Astrocyte of the hippocampus (primary cell): Measurements from ENCODE around the gene VPS13D.
"Not testable (repeated sequence)": the region's sequence is repeated elsewhere in the genome, so short reads cannot be mapped to it uniquely, and the experiment has no call there.

Experiments used
- DNase-seq: peaks from one replicate; pipeline ENCODE4 v3.0.0; 2011; ENCODE audit warnings: low read depth, low spot score

The VPS13D gene

GRCh38 chr1:12448746-12449177 lies 218.9 kb downstream of the VPS13D start:
- peak; percentile 58 for DNase-seq

DNA sequence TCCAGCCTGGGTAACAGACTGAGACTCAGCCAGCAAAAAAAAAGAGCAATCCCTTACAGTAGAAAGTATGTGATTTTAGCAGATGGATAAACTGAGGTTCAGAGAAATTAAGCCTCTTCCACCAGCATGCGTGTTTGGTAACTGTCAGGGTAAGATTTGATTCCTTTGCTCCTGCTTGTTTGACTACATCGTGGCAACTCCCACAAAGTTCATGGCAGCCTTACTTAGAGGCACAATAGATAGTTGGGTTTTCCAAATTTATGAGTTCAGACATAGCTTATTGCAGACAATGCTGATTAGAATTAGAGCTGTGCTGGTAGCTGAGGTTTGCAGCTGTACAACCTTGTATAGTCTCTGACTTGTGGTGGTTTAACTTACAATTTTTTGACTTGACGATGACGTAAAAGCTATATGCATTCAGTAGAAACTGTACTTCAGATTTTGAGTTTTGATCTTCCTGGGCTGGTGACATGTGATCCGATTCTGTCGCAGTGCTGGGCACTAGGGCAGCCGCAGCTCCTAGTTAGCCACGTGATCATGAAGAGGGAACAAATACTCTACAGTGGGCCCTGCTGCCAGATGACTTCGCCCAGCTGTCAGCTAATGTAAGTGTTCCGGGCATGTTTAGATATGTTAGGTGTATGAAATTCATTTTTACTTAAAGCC lies 220.4 kb downstream of the VPS13D start:
- DNase-seq, result no peak

DNA sequence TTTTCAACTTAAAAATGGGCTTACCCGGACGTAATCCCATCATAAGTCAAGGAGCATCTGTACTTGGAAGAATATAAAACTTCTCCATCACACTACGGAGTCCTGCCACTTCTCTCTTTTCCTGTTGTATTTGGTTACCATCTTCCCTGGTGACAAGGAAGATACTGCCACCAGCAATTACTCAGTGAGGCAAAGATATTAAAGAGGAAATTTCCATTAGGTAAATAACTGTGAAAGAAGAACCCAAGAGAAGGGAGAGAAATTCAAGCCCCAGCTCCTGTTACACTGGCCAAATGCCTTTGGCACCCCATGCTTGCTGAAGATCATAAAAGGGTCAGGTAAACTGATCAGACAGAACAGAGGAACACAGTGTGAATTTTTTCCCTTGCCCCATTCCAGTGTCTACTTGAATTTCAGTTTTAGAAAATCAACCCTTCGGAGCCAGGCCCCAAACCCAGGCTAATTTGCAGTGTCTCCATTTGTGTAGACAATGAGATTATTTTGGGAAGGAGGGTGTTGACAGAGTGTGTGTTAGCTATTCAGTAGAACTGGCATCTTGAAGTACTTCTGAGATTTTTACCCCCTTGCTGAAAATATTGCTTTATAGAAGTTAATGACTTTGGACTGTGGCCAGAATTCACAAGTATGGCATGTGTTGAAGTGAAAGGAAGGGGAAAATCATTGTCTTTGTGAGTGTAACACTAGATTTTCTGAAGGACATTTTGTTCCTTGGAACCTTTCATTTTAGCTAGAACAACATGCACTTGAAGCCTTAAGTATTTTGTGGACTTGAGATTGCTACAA lies 221.1 kb downstream of the VPS13D start:
- no peak for DNase-seq

DNA sequence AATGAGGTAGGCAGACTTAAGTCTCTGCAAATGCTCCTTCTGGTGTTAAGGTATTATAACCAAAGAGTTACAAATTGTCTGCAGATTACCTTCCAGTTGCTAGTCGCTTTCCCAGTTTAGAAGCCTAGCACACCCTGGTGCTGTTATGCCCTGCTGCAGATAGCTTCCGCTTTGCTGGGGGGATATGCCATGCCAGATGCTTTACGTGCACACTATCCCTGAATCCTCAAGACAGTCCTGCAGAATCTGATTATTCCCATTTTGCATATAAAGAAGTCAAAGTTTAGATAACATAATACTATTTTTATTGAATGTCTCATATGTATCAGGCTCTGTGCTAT lies 221.7 kb downstream of the VPS13D start:
- DNase-seq, result no peak

- no peak for DNase-seq
These were observed 222.4 kb downstream of the VPS13D start for GRCh38 chr1:12452262-12452661.

DNA sequence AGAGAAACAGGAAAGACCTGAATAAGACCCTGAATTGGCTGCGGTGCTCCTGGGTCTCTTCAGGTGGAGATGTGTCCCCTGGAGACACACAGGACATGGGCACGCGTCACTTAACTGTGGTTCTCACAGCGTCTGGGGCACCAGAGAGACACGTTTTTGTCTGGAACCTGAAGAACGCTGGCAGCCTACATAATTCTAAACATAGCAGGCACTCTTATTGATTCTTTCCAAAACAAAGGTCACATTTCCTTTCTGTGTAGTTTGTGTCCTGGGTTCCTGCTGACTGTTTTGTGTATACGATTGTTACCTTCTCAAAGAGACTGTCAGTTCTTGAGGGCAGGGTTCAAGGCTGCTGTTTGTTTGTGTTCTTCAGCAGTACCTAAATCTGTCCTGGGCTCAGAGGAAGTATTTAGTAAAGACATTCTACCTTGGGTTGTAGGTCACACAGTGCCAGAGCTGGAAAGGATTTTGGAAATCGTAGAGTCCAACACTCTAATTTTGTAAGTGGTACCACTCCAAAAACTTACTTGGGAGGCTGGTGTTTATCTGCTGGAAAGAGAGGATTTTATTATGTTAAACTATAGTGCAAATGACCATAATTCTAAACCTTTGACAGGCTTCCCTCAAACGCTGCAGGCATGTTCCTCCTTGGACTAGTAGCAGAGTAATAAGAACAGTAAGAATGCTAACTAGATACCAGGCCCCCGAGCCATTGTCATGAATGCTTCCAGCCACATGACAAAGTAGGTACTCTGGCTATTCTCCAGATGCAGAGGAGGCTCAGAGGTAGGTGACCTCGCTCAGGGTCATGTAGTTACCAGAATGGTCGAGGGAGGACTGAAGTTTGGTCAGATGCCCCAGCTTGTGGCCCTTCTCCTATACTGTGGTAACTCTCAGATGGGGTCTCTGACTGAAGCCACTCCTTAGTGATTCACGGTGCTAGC lies 223.8 kb downstream of the VPS13D start:
- DNase-seq, result no peak

DNA sequence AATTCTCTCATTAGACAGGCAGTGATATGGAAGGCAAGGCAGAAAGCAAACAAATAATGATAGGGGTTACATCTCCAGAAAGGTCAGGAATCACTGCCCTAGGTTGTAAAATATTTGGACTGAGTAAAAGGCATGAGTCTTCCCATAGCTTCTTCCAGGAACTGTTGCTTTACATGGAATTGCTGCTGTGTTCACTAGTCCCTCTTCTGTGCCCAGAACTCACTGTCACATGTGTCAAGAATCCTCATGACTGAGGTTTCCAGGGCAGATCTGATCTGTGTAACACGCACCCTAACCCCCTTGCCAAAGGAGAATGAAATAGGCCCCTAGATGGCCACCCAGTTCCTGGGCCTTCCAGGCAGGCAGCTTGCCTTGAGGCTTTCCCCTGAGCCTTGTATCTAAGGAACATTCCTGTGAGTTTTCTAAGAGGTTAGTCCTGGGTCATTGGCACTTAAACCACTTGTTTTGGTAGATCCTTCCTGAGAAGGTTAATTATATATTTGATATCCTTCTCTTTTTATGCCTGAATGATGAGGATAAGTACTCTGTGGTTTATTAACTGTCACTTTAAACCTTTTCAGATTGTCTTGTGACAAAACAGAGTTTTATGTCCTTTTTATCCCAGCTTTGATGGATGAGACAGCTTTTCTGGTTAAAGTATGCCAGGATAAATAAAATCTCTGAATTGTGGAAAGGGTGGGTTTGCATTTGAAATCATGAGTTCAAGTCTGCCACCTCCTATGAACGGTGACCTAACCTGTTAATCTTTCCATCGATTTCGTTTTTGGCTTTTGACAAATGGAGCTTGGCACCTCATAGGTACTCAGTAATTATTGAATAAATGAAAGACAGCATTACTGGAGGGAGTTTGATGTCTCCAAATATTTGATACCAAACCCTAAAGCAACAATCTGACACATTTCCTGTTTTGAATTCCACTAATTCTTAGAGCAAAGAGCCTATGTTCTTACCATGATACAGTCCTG lies 224.9 kb downstream of the VPS13D start:
- DNase-seq, result peak; percentile 94

- DNase-seq, result not testable (repeated sequence)
These were observed 226.3 kb downstream of the VPS13D start for GRCh38 chr1:12456081-12456480.

GRCh38 chr1:12456979-12457378 lies 227.1 kb downstream of the VPS13D start:
- peak; percentile 88 for DNase-seq

DNA sequence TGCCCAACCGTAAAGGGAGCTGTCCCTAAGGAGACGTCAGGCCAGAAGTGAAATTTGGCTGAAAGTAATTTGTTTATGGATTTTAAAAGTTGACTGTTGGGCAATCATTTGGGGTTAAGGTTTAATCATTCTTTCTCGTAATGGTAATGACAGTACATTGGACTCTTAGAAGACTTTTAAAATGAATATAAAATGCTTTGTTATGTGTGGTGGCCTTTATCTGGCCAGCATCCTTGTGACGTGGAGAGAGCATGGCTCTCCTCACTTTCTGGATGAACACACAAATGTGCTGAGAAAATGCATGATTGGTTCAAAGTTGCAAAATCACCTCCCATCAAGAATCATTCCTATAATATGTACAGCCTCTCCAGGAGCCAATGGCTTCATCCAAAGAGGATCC lies 227.9 kb downstream of the VPS13D start:
- no peak for DNase-seq

DNA sequence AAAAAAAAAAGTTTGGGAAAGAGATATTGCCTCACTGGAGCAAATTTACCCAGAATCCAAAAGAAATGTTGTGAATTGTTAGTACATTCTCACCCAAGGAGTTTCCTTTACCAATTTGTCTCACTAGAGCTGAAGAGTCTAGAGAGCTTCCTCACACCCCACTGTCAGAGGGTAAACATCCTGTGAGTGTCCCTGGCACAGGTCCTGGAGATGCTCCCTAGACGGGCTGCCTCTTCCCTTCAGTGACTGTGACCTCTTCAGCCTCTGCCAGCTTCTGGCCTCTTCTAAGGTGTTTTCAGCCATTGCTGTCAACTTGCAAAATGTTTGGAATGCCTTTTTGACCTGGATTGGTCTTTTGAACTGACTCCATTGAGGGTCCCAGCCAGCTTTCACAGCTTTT lies 228.7 kb downstream of the VPS13D start:
- no peak for DNase-seq

GRCh38 chr1:12460121-12460520 lies 230.3 kb downstream of the VPS13D start:
- DNase-seq, result no peak

GRCh38 chr1:12460911-12461621 lies 231.2 kb downstream of the VPS13D start:
- DNase-seq, result peak; percentile 53

GRCh38 chr1:12461754-12462153 lies 231.9 kb downstream of the VPS13D start:
- no peak for DNase-seq

- DNase-seq, result no peak
These were observed 232.8 kb downstream of the VPS13D start for GRCh38 chr1:12462586-12462985.

DNA sequence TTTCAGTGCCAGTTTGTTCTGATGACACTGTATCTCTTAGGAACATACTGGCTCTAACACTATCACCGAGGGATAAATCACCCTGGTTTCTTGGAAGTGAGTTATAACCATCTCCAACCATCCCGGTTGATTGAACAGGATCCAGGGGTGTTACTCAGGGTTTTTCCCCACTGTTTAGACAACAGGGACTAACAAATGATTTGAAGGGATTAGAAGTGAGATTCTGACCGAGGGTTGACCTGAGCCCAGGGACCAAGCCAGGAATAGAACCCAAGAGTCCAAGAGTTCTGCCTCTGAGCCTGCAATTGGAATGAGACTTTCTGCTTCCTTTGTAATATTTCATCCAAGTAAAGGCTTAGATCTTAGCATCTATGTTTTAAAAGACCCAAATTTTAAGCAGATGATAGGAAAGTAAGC lies 234.2 kb downstream of the VPS13D start:
- DNase-seq, result no peak

- peak; percentile 97 for DNase-seq
These were observed 234.8 kb downstream of the VPS13D start for GRCh38 chr1:12464598-12465056.

DNA sequence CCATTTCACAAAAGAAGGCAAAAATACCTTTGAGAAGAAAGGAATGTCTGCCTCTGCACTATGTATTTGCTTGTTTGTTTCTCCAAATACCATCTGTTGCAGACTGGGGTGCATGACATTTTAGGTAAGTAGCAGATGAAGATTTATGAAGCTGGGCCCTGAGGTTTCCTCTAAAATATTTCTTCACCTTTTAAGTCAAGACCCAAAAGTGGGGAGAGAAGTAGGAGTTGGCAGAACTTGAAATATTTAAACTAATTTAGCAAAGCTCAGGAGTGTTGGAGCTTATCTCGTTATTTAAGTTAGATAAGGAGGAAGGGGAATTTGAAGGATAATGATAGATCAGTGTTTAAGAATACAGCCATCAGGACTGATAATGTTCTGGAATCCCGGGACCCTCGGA lies 235.3 kb downstream of the VPS13D start:
- no peak for DNase-seq

- DNase-seq, result no peak
These were observed 237.0 kb downstream of the VPS13D start for GRCh38 chr1:12466816-12467215.
